ENCODE results near the gene RAB3IL1.

GRCh38 chr11:61940466-61940865 is 23.1 kb upstream of the RAB3IL1 start:
- TF ChIP-seq POLR2A (IDR thresholded peaks at IDR 0.05) (no peak), CTCF (IDR thresholded peaks at IDR 0.05) (no peak)

All from heart left ventricle (tissue), 13 donors.